Heart right ventricle (tissue), 16 donors: Measurements from ENCODE around the gene DIAPH3. TPM values are rescaled to one million over a fixed set of nuclear protein-coding genes. Genes with fewer than 3 reads are reported as not detected.

ENCODE experiments used
- ATAC-seq, 8 donors: fragments of 200-7000 bp; cut with Tn5 transposase; one replicate each; pipeline ENCODE4 v1.9.1; 2020; ENCODE audit warnings: mild to moderate bottlenecking in 8 of 8, moderate library complexity in 8 of 8, moderate number of reproducible peaks in 1 of 8
- DNase-seq, 2 donors: peaks; one replicate each; pipeline ENCODE4 v3.0.0-alpha.2; 2020
- H3K27ac ChIP-seq, 10 donors: fragments of 200-600 bp; sonication (generic) in 2 of 10; one replicate each; pipeline versions ENCODE4 v1.5.0 to v1.8.0; 2020 to 2022; ENCODE audit warnings: mild to moderate bottlenecking in 3 of 10
- H3K27me3 ChIP-seq, 7 donors: fragments of 200-600 bp; one replicate each; pipeline ENCODE4 v1.8.0; 2021 to 2022; ENCODE audit warnings: mild to moderate bottlenecking in 2 of 7
- H3K36me3 ChIP-seq, 9 donors: fragments of 200-600 bp; sonication (generic) in 1 of 9; one replicate each; pipeline versions ENCODE4 v1.5.0 to v1.8.0; 2020 to 2022; ENCODE audit warnings: mild to moderate bottlenecking in 2 of 9
- H3K4me1 ChIP-seq, 9 donors: fragments of 200-600 bp; sonication (generic) in 1 of 9; one replicate each; pipeline versions ENCODE4 v1.5.0 to v1.8.0; 2020 to 2022; ENCODE audit warnings: mild to moderate bottlenecking in 4 of 9
- H3K4me3 ChIP-seq, 10 donors: fragments of 200-600 bp; sonication (generic) in 2 of 10; one replicate each; pipeline versions ENCODE4 v1.5.0 to v1.8.0; 2020 to 2022; ENCODE audit warnings: mild to moderate bottlenecking in 7 of 10, moderate library complexity in 2 of 10
- H3K9me3 ChIP-seq, 11 donors: fragments of 200-600 bp in 10 of 11; sonication (generic) in 2 of 11; one replicate each; pipeline versions ENCODE4 v1.5.0 to v1.8.0; 2013 to 2022; ENCODE audit warnings: mild to moderate bottlenecking in 2 of 11, control low read depth in 1 of 11, moderate library complexity in 1 of 11
- CTCF ChIP-seq, 9 donors: fragments of 200-600 bp; sonication (generic) in 2 of 9; IDR thresholded peaks; one replicate each; pipeline versions ENCODE4 v1.5.0 to v1.8.0; 2021 to 2022; ENCODE audit warnings: antibody characterized with exemption in 9 of 9, mild to moderate bottlenecking in 5 of 9, moderate library complexity in 1 of 9
- WGBS, 2 donors: extraction: QIAGEN DNeasy Blood & Tissue Kit; methylation state at CpG; one replicate each; pipeline ENCODE4 v1.1.7; 2013; ENCODE audit warnings: inconsistent platforms in 1 of 2; 5-methylcytosine and 5-hydroxymethylcytosine counted together
- intact Hi-C, 10 donors: fragments of 100-400 bp; cut with DNase I; formaldehyde crosslinking; loops; one replicate each; pipeline versions ENCODE4 v1.11.1 to v1.14.2; 2022
- polyA plus RNA-seq, 2 donors: library from polyadenylated mRNA; stranded (reverse); fragments of 200-250 nt; gene quantifications; one replicate each; pipeline ENCODE4 v1.2.3, GENCODE V29; 2013
- total RNA-seq, 10 donors: library from RNA; stranded (reverse); fragmentation: NEBNext Ultra II Directional in 3 of 10; extraction: Animal tissue kit (Norgen Biotek cat#: 25700) in 3 of 10; gene quantifications; one replicate each; pipeline versions ENCODE4 v1.2.1 to v1.2.4, GENCODE V29; 2021 to 2023
- donor health status: Arrhythmogenic right ventricular cardiomyopathy.
- donor health status: ischemic (EF 13 %, LVEDD 7.1; RV severe dilation, severe dysfunction).
- donor health status: healthy with polysubstance abuse.
- donor health status: DM: no; HTN: yes; CAD: no.
- donor health status: DM: no; HTN: no; CAD: no.
- donor health status: ischemic (EF 25% LVEDD 6.9; RV normal size, moderate dysfunction).
- donor health status: ischemic (EF 25% LVEDD 5.7; RV mildly dilated, moderate dysfunction).
- donor health status: healthy.
- donor health status: DM: yes; HTN: yes; CAD: no.
- donor health status: Ischemic cardiomyopathy.
- donor health status: ischemic (EF 35%, LVEDD 5.7; RV mildly dilated, moderate dysfunction).
- donor health status: nonischemic (EF 11% LVEDD 7.7; RV severe dilation, severe dysfunction).
- donor health status: DM: yes; HTN: yes; CAD: no.
- donor health status: PGD.
- donor health status: ischemic (EF 29% LVEDD 5.4; RV normal size, mild dysfunction).
- donor health status: nonischemic (EF 23%, LVEDD 6.1; RV moderate dilation, normal function).

Gene DIAPH3
- total and polyA plus RNA-seq, 12 donors, result 0.04 to 2.2 (median 0.19) TPM

- ATAC-seq, result no peak
- H3K27ac ChIP-seq, result no peak overlapping the region
- H3K4me1 ChIP-seq, result no peaks in the 10 kb centered on the region
- H3K36me3 ChIP-seq, result no peaks in the 10 kb centered on the region
- no peaks in the 10 kb centered on the region for H3K27me3 ChIP-seq
- TF ChIP-seq CTCF (IDR thresholded peaks at IDR 0.05), result no peak
- no peak overlapping the region for H3K4me3 ChIP-seq
- DNase-seq, result no peak
- intact Hi-C loops, result no loop called here
- no peaks in the 10 kb centered on the region for H3K9me3 ChIP-seq
- 90 to 91% methylated on average over 8 of the region's 8 CpGs for whole genome bisulfite sequencing, 2 donors
Observed at GRCh38 chr13:60137911-60138560, 25.7 kb downstream of the DIAPH3 start.

GRCh38 chr13:60135344-60135743, 28.4 kb downstream of the DIAPH3 start:
- no peaks in the 10 kb centered on the region for H3K36me3 ChIP-seq
- no peak overlapping the region for H3K4me3 ChIP-seq
- intact Hi-C loops, result no loop called here
- H3K27me3 ChIP-seq, result no peaks in the 10 kb centered on the region
- no peaks in the 10 kb centered on the region for H3K4me1 ChIP-seq
- no peak for DNase-seq
- WGBS, 2 donors, result 30 to 38% methylated on average over 1 of the region's 1 CpG
- H3K9me3 ChIP-seq, result no peaks in the 10 kb centered on the region
- no peak overlapping the region for H3K27ac ChIP-seq
- ATAC-seq, result no peak
- no peak for TF ChIP-seq CTCF (IDR thresholded peaks at IDR 0.05)

- 50 to 67% methylated on average over 4 of the region's 4 CpGs for WGBS, 2 donors
- H3K27ac ChIP-seq, result no peak overlapping the region
- H3K4me3 ChIP-seq, result no peak overlapping the region
- intact Hi-C loops, result no loop called here
- no peak for ATAC-seq
- no peaks in the 10 kb centered on the region for H3K9me3 ChIP-seq
- H3K27me3 ChIP-seq, result no peaks in the 10 kb centered on the region
- DNase-seq, result no peak
- TF ChIP-seq CTCF (IDR thresholded peaks at IDR 0.05), result no peak
- no peaks in the 10 kb centered on the region for H3K36me3 ChIP-seq
- no peaks in the 10 kb centered on the region for H3K4me1 ChIP-seq
Observed at GRCh38 chr13:60134376-60134775, 29.4 kb downstream of the DIAPH3 start.

GRCh38 chr13:60121337-60121687, 42.4 kb downstream of the DIAPH3 start:
- no peak overlapping the region for H3K27ac ChIP-seq
- no peaks in the 10 kb centered on the region for H3K36me3 ChIP-seq
- ATAC-seq (no peak), DNase-seq (no peak)
- no peaks in the 10 kb centered on the region for H3K4me1 ChIP-seq
- WGBS, 2 donors, result 95 to 97% methylated on average over 3 of the region's 3 CpGs
- H3K27me3 ChIP-seq, result no peaks in the 10 kb centered on the region
- no peak for TF ChIP-seq CTCF (IDR thresholded peaks at IDR 0.05)
- intact Hi-C loops, result no loop called here
- H3K4me3 ChIP-seq, result no peak overlapping the region
- H3K9me3 ChIP-seq, result peaks cover 0 to 10% (median 0%) of the 10 kb centered on the region in 11 donors
